Measurements from ENCODE around the gene OR2F2. TPM values are rescaled to one million over a fixed set of nuclear protein-coding genes. Genes with fewer than 3 reads are reported as not detected.

OR2F2 gene
- total and polyA plus RNA-seq, 7 donors, result not detected

GRCh38 chr7:143974459-143974858 is 39.4 kb downstream of the OR2F2 start:
- no peak for DNase-seq
- Histone ChIP-seq H3K27me3 (no peaks in the 10 kb centered on the region), H3K36me3 (no peaks in the 10 kb centered on the region), H3K27ac (no peak overlapping the region), H3K4me3 (no peak overlapping the region), H3K9me3 (no peaks in the 10 kb centered on the region), H3K4me1 (no peaks in the 10 kb centered on the region)
- intact Hi-C loops (cut with DNase I), result no loop called here
- 15 to 55% methylated on average over 4 of the region's 4 CpGs for WGBS, 2 donors
- TF ChIP-seq CTCF (IDR thresholded peaks at IDR 0.05) (no peak), POLR2AphosphoS5 (IDR thresholded peaks at IDR 0.05) (no peak), EP300 (IDR thresholded peaks at IDR 0.05) (no peak), POLR2A (IDR thresholded peaks at IDR 0.05) (no peak)

GRCh38 chr7:143975617-143976016 is 40.6 kb downstream of the OR2F2 start:
- H3K4me3 ChIP-seq, result no peak overlapping the region
- H3K9me3 ChIP-seq, result no peaks in the 10 kb centered on the region
- H3K27ac ChIP-seq, result no peak overlapping the region
- DNase-seq, result no peak
- intact Hi-C loops (cut with DNase I), result no loop called here
- TF ChIP-seq POLR2AphosphoS5 (IDR thresholded peaks at IDR 0.05) (no peak), CTCF (IDR thresholded peaks at IDR 0.05) (no peak), POLR2A (IDR thresholded peaks at IDR 0.05) (no peak), EP300 (IDR thresholded peaks at IDR 0.05) (no peak)
- H3K27me3 ChIP-seq, result no peaks in the 10 kb centered on the region
- no peaks in the 10 kb centered on the region for H3K36me3 ChIP-seq
- WGBS, 2 donors, result 75 to 89% methylated on average over 1 of the region's 1 CpG
- no peaks in the 10 kb centered on the region for H3K4me1 ChIP-seq

GRCh38 chr7:143978585-143978984 is 43.6 kb downstream of the OR2F2 start:
- no peaks in the 10 kb centered on the region for H3K36me3 ChIP-seq
- TF ChIP-seq POLR2A (IDR thresholded peaks at IDR 0.05) (no peak), CTCF (IDR thresholded peaks at IDR 0.05) (no peak), EP300 (IDR thresholded peaks at IDR 0.05) (no peak), POLR2AphosphoS5 (IDR thresholded peaks at IDR 0.05) (no peak)
- 83 to 84% methylated on average over 2 of the region's 2 CpGs for WGBS, 2 donors
- no peak overlapping the region for H3K27ac ChIP-seq
- no peaks in the 10 kb centered on the region for H3K9me3 ChIP-seq
- H3K4me1 ChIP-seq, result no peaks in the 10 kb centered on the region
- DNase-seq, result no peak
- no peak overlapping the region for H3K4me3 ChIP-seq
- intact Hi-C loops (cut with DNase I), result no loop called here
- no peaks in the 10 kb centered on the region for H3K27me3 ChIP-seq

- H3K27ac ChIP-seq, result no peak overlapping the region
- intact Hi-C loops (cut with DNase I), result no loop called here
- H3K36me3 ChIP-seq, result no peaks in the 10 kb centered on the region
- H3K4me3 ChIP-seq, result no peak overlapping the region
- H3K27me3 ChIP-seq, result no peaks in the 10 kb centered on the region
- no peak for DNase-seq
- no peaks in the 10 kb centered on the region for H3K4me1 ChIP-seq
- WGBS, 2 donors, result 80 to 82% methylated on average over 1 of the region's 1 CpG
- H3K9me3 ChIP-seq, result no peaks in the 10 kb centered on the region
- no peak for TF ChIP-seq POLR2A (IDR thresholded peaks at IDR 0.05)
- TF ChIP-seq POLR2AphosphoS5 (IDR thresholded peaks at IDR 0.05), result no peak
- no peak for TF ChIP-seq CTCF (IDR thresholded peaks at IDR 0.05)
- TF ChIP-seq EP300 (IDR thresholded peaks at IDR 0.05), result no peak
These were observed 44.3 kb downstream of the OR2F2 start for GRCh38 chr7:143979359-143979758.

GRCh38 chr7:143979998-143980397 is 45.0 kb downstream of the OR2F2 start:
- Histone ChIP-seq H3K4me3 (no peak overlapping the region), H3K36me3 (no peaks in the 10 kb centered on the region), H3K27me3 (no peaks in the 10 kb centered on the region), H3K27ac (no peak overlapping the region), H3K9me3 (no peaks in the 10 kb centered on the region), H3K4me1 (no peaks in the 10 kb centered on the region)
- intact Hi-C loops (cut with DNase I), result no loop called here
- WGBS, 2 donors, result 75 to 80% methylated on average over 2 of the region's 2 CpGs
- DNase-seq, result no peak
- TF ChIP-seq EP300 (IDR thresholded peaks at IDR 0.05), result no peak
- TF ChIP-seq POLR2A (IDR thresholded peaks at IDR 0.05), result no peak
- TF ChIP-seq POLR2AphosphoS5 (IDR thresholded peaks at IDR 0.05), result no peak
- no peak for TF ChIP-seq CTCF (IDR thresholded peaks at IDR 0.05)

Measured in sigmoid colon (tissue), 7 donors.